GM23338 (cell line): ENCODE measurements around the gene MS4A13. TPM values are rescaled to one million over a fixed set of nuclear protein-coding genes. Genes with fewer than 3 reads are reported as not detected.

Experiments
- ATAC-seq: fragments of 200-7000 bp; cut with Tn5 transposase; 3 replicates; pipeline ENCODE4 v1.9.1; 2020
- DNase-seq: peaks from one replicate; pipeline ENCODE4 v3.0.0-alpha.2; 2015; ENCODE audit warnings: low spot score
- H2AFZ ChIP-seq: fragments of 200-600 bp; sonication (generic); 2 replicates; pipeline ENCODE4 v1.8.0; 2016; ENCODE audit warnings: antibody characterized with exemption, mild to moderate bottlenecking, moderate library complexity
- H3F3A ChIP-seq: fragments of 200-600 bp; sonication (generic); replicated peaks from 2 replicates; pipeline ENCODE4 v1.8.0; 2017; ENCODE audit warnings: antibody characterized with exemption, mixed run types, low read depth
- H3K27ac ChIP-seq: fragments of 200-600 bp; sonication (generic); 2 replicates; pipeline ENCODE4 v1.6.1; 2016; ENCODE audit warnings: low read depth
- H3K27me3 ChIP-seq: fragments of 200-600 bp; sonication (generic); 2 replicates; pipeline ENCODE4 v1.8.0; 2016; ENCODE audit warnings: mild to moderate bottlenecking, mixed run types, moderate library complexity; ENCODE audit not compliant: insufficient read depth
- H3K36me3 ChIP-seq: fragments of 200-600 bp; sonication (generic); 2 replicates; pipeline ENCODE4 v1.8.0; 2016; ENCODE audit warnings: mild to moderate bottlenecking; ENCODE audit not compliant: insufficient read depth
- H3K4me1 ChIP-seq: fragments of 200-600 bp; sonication (generic); 2 replicates; pipeline ENCODE4 v1.8.0; 2016; ENCODE audit warnings: mild to moderate bottlenecking, moderate library complexity; ENCODE audit not compliant: insufficient read depth
- H3K4me2 ChIP-seq: fragments of 200-600 bp; sonication (generic); 2 replicates; pipeline ENCODE4 v1.7.1; 2017; ENCODE audit warnings: mixed run types
- H3K4me3 ChIP-seq: fragments of 200-600 bp; sonication (generic); 2 replicates; pipeline ENCODE4 v1.6.1; 2016; ENCODE audit warnings: mixed run types
- H3K79me2 ChIP-seq: fragments of 200-600 bp; sonication (generic); replicated peaks from 2 replicates; pipeline ENCODE4 v1.8.0; 2017; ENCODE audit warnings: mild to moderate bottlenecking; ENCODE audit not compliant: insufficient read depth
- H3K9me2 ChIP-seq: fragments of 200-600 bp; sonication (generic); 2 replicates; pipeline ENCODE4 v1.8.0; 2017; ENCODE audit not compliant: insufficient read depth
- H4K20me1 ChIP-seq: fragments of 200-600 bp; sonication (generic); replicated peaks from 2 replicates; pipeline ENCODE4 v1.8.0; 2017; ENCODE audit warnings: mild to moderate bottlenecking; ENCODE audit not compliant: insufficient read depth
- H3K27ac Mint-ChIP-seq: 2 replicates; pipeline ENCODE4 v1.8.0; 2020; ENCODE audit warnings: inconsistent platforms, mild to moderate bottlenecking, moderate library complexity, mixed read lengths
- H3K27me3 Mint-ChIP-seq: 3 replicates; pipeline ENCODE4 v1.8.0; 2022; ENCODE audit warnings: low read depth, mild to moderate bottlenecking, moderate library complexity, mixed read lengths, inconsistent platforms; ENCODE audit not compliant: insufficient read depth, poor library complexity
- H3K36me3 Mint-ChIP-seq: 3 replicates; pipeline ENCODE4 v1.8.0; 2021; ENCODE audit warnings: low read depth, mild to moderate bottlenecking, inconsistent platforms, moderate library complexity, mixed read lengths
- H3K4me1 Mint-ChIP-seq: 3 replicates; pipeline ENCODE4 v1.8.0; 2020; ENCODE audit warnings: mild to moderate bottlenecking, inconsistent platforms, mixed read lengths
- H3K4me3 Mint-ChIP-seq: 3 replicates; pipeline ENCODE4 v1.8.0; 2021; ENCODE audit warnings: moderate library complexity, mild to moderate bottlenecking, inconsistent platforms, mixed read lengths
- H3K9me3 Mint-ChIP-seq: 3 replicates; pipeline ENCODE4 v1.8.0; 2020; ENCODE audit warnings: moderate library complexity, mild to moderate bottlenecking, inconsistent platforms, mixed read lengths
- CTCF ChIP-seq, 2 experiments: fragments of 200-600 bp in 1 of 2; sonication (generic) in 1 of 2; conservative IDR thresholded peaks; 2 replicates each; pipeline versions ENCODE4 v1.5.1 to v1.6.1; 2016 to 2017; ENCODE audit warnings: antibody characterized with exemption in 2 of 2, low read depth in 2 of 2, mild to moderate bottlenecking in 2 of 2, moderate library complexity in 1 of 2
- ETS1 ChIP-seq: IDR thresholded peaks from 2 replicates; pipeline ENCODE4 v1.6.1; 2016; ENCODE audit warnings: antibody characterized with exemption
- EZH2 ChIP-seq: fragments of 200-600 bp; sonication (generic); IDR thresholded peaks from one replicate; pipeline ENCODE4 v1.8.0; 2017; ENCODE audit warnings: antibody characterized with exemption, mild to moderate bottlenecking, low read depth; ENCODE audit not compliant: unreplicated experiment
- POLR2AphosphoS5 ChIP-seq: IDR thresholded peaks from 2 replicates; pipeline ENCODE4 v1.6.1; 2016; ENCODE audit warnings: antibody characterized with exemption, low read depth
- ZNF462 ChIP-seq: fragments of 250-450 bp; sonication (Bioruptor Pico); IDR thresholded peaks from 2 replicates; pipeline ENCODE4 v1.5.0; 2020; ENCODE audit warnings: mild to moderate bottlenecking, moderate library complexity
- polyA plus RNA-seq: library from polyadenylated mRNA; unstranded; fragments of >200 nt; fragmentation: Nextera tagmentation; extraction: Ambion mirVana; gene quantifications from 2 replicates; pipeline ENCODE4 v1.2.1, GENCODE V29; 2016
- total RNA-seq: library from RNA; depleted of rRNA; stranded (reverse); fragments of >200 nt; shearing (Covaris generic); gene quantifications from 2 replicates; pipeline ENCODE4 v1.2.3, GENCODE V29; 2014

MS4A13 gene
- total and polyA plus RNA-seq, 2 experiments from 2014 or later: not detected

- no peak for TF ChIP-seq EZH2
These were observed 46.1 kb downstream of the MS4A13 start (continued) for GRCh38 chr11:60561254-60561653.

GRCh38 chr11:60563553-60564235, 48.5 kb downstream of the MS4A13 start:
- no peaks in the 10 kb centered on the region for H3F3A ChIP-seq
- Mint-ChIP-seq H3K36me3 (peaks cover 32% of the 10 kb centered on the region), H3K27ac (peak overlapping the region; percentile 42; the same call in 1 of the 2 replicates), H3K4me1 (no peaks in the 10 kb centered on the region), H3K4me3 (no peak overlapping the region), H3K9me3 (peaks cover 40% of the 10 kb centered on the region), H3K27me3 (peaks cover 3% of the 10 kb centered on the region)
- TF ChIP-seq CTCF (conservative IDR thresholded peaks at IDR 0.05; ENCODE audit: low read depth in 2 of 2) (peak; percentile 53 to 70), POLR2AphosphoS5 (no peak), ETS1 (no peak), ZNF462 (CRISPR knock-in tag) (no peak)
- no peaks in the 10 kb centered on the region for H3K27me3 ChIP-seq
- no peak overlapping the region for H3K27ac ChIP-seq
- peak; percentile 46 for DNase-seq
- H3K79me2 ChIP-seq: no peaks in the 10 kb centered on the region
- peak overlapping the region; percentile 78; the same call in 1 of the 2 replicates for H2AFZ ChIP-seq
- H3K9me2 ChIP-seq: peaks cover 13% of the 10 kb centered on the region
- H3K4me2 ChIP-seq: no peak overlapping the region
- H3K4me3 ChIP-seq: no peak overlapping the region
- ATAC-seq: no peak; the same call in 2 of the 3 replicates
- H3K4me1 ChIP-seq: no peaks in the 10 kb centered on the region
- no peaks in the 10 kb centered on the region for H3K36me3 ChIP-seq
- H4K20me1 ChIP-seq: no peaks in the 10 kb centered on the region
